SK-N-SH (cell line): ENCODE measurements around the gene NOX5. TPM values are rescaled to one million over a fixed set of nuclear protein-coding genes. Genes with fewer than 3 reads are reported as not detected.

ENCODE experiments used
- CTCF ChIA-PET: fragments of 300-600, 350-600 bp; formaldehyde crosslinking; extraction: SDS; loops from one replicate; lab custom pipeline; 2021; lab: Yijun Ruan, JAX
- POLR2A ChIA-PET: fragments of 350-600 bp; sonication (Branson Sonifier 250); formaldehyde crosslinking; extraction: SDS; loops from one replicate; lab custom pipeline; 2020; ENCODE audit warnings: antibody characterized with exemption, inconsistent platforms; lab: Yijun Ruan, JAX
- DNase-seq: peaks from one replicate; pipeline ENCODE4 v3.0.0; 2012
- H2AFZ ChIP-seq: fragments of 200-600 bp; sonication (generic); 2 replicates; pipeline ENCODE4 v1.8.1; 2016; ENCODE audit warnings: antibody characterized with exemption, mild to moderate bottlenecking, low read depth
- H3F3A ChIP-seq: fragments of 200-600 bp; sonication (generic); replicated peaks from 2 replicates; pipeline ENCODE3; 2016; ENCODE audit warnings: antibody characterized with exemption, mild to moderate bottlenecking; ENCODE audit not compliant: insufficient read depth
- H3K27ac ChIP-seq, 2 experiments: fragments of 200-500 bp in 1 of 2; fragments of 200-600 bp in 1 of 2; sonication (Bioruptor generic) in 1 of 2; sonication (generic), shearing (Covaris generic) in 1 of 2; 2 replicates each; pipeline versions ENCODE4 v1.5.1 to v1.6.1; 2014 to 2016; ENCODE audit warnings: low read depth in 2 of 2, inconsistent platforms in 1 of 2, low read length in 1 of 2, mild to moderate bottlenecking in 1 of 2, mixed read lengths in 1 of 2
- H3K27me3 ChIP-seq: fragments of 200-600 bp; sonication (generic), shearing (Covaris generic); 2 replicates; pipeline ENCODE4 v1.6.1; 2016; ENCODE audit warnings: mixed run types; ENCODE audit not compliant: insufficient read depth
- H3K36me3 ChIP-seq, 2 experiments: fragments of 200-500 bp in 1 of 2; fragments of 200-600 bp in 1 of 2; sonication (Bioruptor generic) in 1 of 2; sonication (generic) in 1 of 2; replicated peaks in 1 of 2; 2 replicates each; pipeline versions ENCODE3 to v1.5.1; 2014 to 2016; ENCODE audit warnings: low read length in 1 of 2, mild to moderate bottlenecking in 1 of 2; ENCODE audit not compliant: insufficient read depth in 2 of 2, control insufficient read depth in 1 of 2
- H3K4me1 ChIP-seq, 2 experiments: fragments of 200-500 bp in 1 of 2; fragments of 200-600 bp in 1 of 2; sonication (Bioruptor generic) in 1 of 2; sonication (generic), shearing (Covaris generic) in 1 of 2; 2 replicates each; pipeline versions ENCODE4 v1.5.1 to v1.6.1; 2014 to 2016; ENCODE audit warnings: low read depth in 1 of 2, low read length in 1 of 2, mixed run types in 1 of 2; ENCODE audit not compliant: insufficient read depth in 2 of 2, control insufficient read depth in 1 of 2
- H3K4me2 ChIP-seq: fragments of 200-600 bp; sonication (generic), shearing (Covaris generic); 2 replicates; pipeline ENCODE4 v1.6.1; 2017; ENCODE audit warnings: mixed run types
- H3K4me3 ChIP-seq, 2 experiments: fragments of 200-500 bp in 1 of 2; fragments of 200-600 bp in 1 of 2; sonication (Bioruptor generic) in 1 of 2; sonication (generic), shearing (Covaris generic) in 1 of 2; 2 replicates each; pipeline versions ENCODE4 v1.5.1 to v1.8.1; 2014 to 2016; ENCODE audit warnings: low read depth in 2 of 2, inconsistent platforms in 1 of 2, low read length in 1 of 2, mild to moderate bottlenecking in 1 of 2, mixed read lengths in 1 of 2, moderate library complexity in 1 of 2
- H3K79me2 ChIP-seq: fragments of 200-600 bp; sonication (generic); 2 replicates; pipeline ENCODE4 v1.8.1; 2017; ENCODE audit warnings: mild to moderate bottlenecking; ENCODE audit not compliant: insufficient read depth
- H3K9ac ChIP-seq: fragments of 200-600 bp; sonication (generic); 2 replicates; pipeline ENCODE4 v1.6.1; 2017; ENCODE audit warnings: mixed run types
- H3K9me2 ChIP-seq: fragments of 200-600 bp; sonication (generic); 2 replicates; pipeline ENCODE4 v1.6.1; 2017; ENCODE audit warnings: mixed run types
- H3K9me3 ChIP-seq: fragments of 200-600 bp; sonication (generic); 2 replicates; pipeline ENCODE4 v1.6.1; 2017; ENCODE audit warnings: mixed run types, mild to moderate bottlenecking, moderate library complexity
- H4K20me1 ChIP-seq: fragments of 200-600 bp; sonication (generic); 2 replicates; pipeline ENCODE4 v1.6.1; 2017; ENCODE audit warnings: mild to moderate bottlenecking, mixed run types; ENCODE audit not compliant: insufficient read depth
- CHD2 ChIP-seq: fragments of 150-350 bp; IDR thresholded peaks from 2 replicates; pipeline ENCODE4 v1.6.1; 2018; ENCODE audit warnings: low read length; ENCODE audit not compliant: partially characterized antibody
- EZH2phosphoT487 ChIP-seq: fragments of 200-600 bp; sonication (generic); IDR thresholded peaks from 2 replicates; pipeline ENCODE4 v1.6.1; 2017; ENCODE audit warnings: low read depth, mixed run types, mild to moderate bottlenecking, antibody characterized with exemption, moderate library complexity, borderline replicate concordance
- GATA2 ChIP-seq: sonication (generic); formaldehyde crosslinking; IDR thresholded peaks from 2 replicates; pipeline ENCODE4 v1.5.0; 2020; ENCODE audit warnings: mild to moderate bottlenecking, missing genetic modification reagents
- JUND ChIP-seq: IDR thresholded peaks from 2 replicates; pipeline ENCODE4 v1.4.0; 2012
- MEF2A ChIP-seq: IDR thresholded peaks from 2 replicates; pipeline ENCODE4 v1.4.0; 2012; ENCODE audit warnings: low read depth, borderline replicate concordance
- NFIC ChIP-seq: IDR thresholded peaks from 2 replicates; pipeline ENCODE4 v1.4.0; 2012; ENCODE audit warnings: borderline replicate concordance
- NRF1 ChIP-seq: IDR thresholded peaks from 2 replicates; pipeline ENCODE4 v1.6.1; 2012; ENCODE audit warnings: low read depth, mild to moderate bottlenecking, low read length
- POLR2AphosphoS5 ChIP-seq: IDR thresholded peaks from 2 replicates; pipeline ENCODE4 v1.6.1; 2012; ENCODE audit warnings: low read depth, low read length
- RCOR1 ChIP-seq: fragments of 150-350 bp; IDR thresholded peaks from 2 replicates; pipeline ENCODE4 v1.6.1; 2017; ENCODE audit warnings: antibody characterized with exemption, low read length
- SMC3 ChIP-seq: IDR thresholded peaks from 2 replicates; pipeline ENCODE4 v1.6.1; 2012; ENCODE audit warnings: low read depth, low read length, improper control_type of control experiment
- TEAD4 ChIP-seq: IDR thresholded peaks from 2 replicates; pipeline ENCODE4 v1.4.0; 2012; ENCODE audit warnings: mild to moderate bottlenecking, borderline replicate concordance; ENCODE audit not compliant: insufficient read depth
- WGBS: methylation state at CpG from one replicate; pipeline ENCODE4 v1.1.6; 2017; ENCODE audit warnings: low lambda C conversion rate; 5-methylcytosine and 5-hydroxymethylcytosine counted together
- polyA plus RNA-seq, 3 experiments: library from polyadenylated mRNA; depleted of rRNA; stranded (reverse); fragments of >200 nt; gene quantifications; 2 replicates each; pipeline ENCODE4 v1.2.3, GENCODE V29; 2012
- TF ChIP-seq, protein P1 (sequence below): fragments of 150-350 bp; IDR thresholded peaks from 2 replicates; pipeline ENCODE4 v1.6.1; 2017; ENCODE audit warnings: antibody characterized with exemption, low read length, low read depth, borderline replicate concordance
- TF ChIP-seq, protein P2 (sequence below): IDR thresholded peaks from 2 replicates; pipeline ENCODE4 v1.6.1; 2012; ENCODE audit warnings: mild to moderate bottlenecking, low read depth, low read length, moderate library complexity

NOX5 gene
- polyA plus RNA-seq, 1 of the 3 experiments (the other 2 are of a cell fraction) = 0.05 TPM

DNA sequence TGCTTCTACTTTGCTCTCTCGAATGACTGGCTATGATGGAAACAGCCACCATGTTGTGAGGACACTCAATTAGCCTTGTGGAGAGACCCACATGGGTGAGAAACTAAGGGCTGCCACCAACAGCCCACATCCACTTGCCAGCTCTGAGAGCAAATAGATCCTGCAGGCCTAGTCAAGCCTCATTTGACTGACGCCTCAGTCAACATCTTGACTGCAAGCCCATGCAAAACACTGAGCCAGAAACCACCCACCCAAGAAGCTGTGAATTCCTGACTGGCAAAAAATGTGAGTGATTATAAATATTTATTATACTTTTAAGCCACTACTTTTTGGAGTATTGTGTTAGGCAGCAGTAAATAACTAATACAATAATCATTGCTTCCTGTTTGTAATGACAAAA is 58.4 kb downstream of the NOX5 start:
- no peak overlapping the region for H2AFZ ChIP-seq
- CTCF ChIA-PET = interaction anchor here (0.9 to 2.3 kb wide), 4 partner anchors 13 to 322 kb away, joined by 3 to 6 read pairs (median 4); no protein-coding TSS in a partner anchor
- no peak for TF ChIP-seq EZH2phosphoT487
- TF ChIP-seq, protein P1, sequence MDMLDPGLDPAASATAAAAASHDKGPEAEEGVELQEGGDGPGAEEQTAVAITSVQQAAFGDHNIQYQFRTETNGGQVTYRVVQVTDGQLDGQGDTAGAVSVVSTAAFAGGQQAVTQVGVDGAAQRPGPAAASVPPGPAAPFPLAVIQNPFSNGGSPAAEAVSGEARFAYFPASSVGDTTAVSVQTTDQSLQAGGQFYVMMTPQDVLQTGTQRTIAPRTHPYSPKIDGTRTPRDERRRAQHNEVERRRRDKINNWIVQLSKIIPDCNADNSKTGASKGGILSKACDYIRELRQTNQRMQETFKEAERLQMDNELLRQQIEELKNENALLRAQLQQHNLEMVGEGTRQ = no peak
- TF ChIP-seq, protein P2, sequence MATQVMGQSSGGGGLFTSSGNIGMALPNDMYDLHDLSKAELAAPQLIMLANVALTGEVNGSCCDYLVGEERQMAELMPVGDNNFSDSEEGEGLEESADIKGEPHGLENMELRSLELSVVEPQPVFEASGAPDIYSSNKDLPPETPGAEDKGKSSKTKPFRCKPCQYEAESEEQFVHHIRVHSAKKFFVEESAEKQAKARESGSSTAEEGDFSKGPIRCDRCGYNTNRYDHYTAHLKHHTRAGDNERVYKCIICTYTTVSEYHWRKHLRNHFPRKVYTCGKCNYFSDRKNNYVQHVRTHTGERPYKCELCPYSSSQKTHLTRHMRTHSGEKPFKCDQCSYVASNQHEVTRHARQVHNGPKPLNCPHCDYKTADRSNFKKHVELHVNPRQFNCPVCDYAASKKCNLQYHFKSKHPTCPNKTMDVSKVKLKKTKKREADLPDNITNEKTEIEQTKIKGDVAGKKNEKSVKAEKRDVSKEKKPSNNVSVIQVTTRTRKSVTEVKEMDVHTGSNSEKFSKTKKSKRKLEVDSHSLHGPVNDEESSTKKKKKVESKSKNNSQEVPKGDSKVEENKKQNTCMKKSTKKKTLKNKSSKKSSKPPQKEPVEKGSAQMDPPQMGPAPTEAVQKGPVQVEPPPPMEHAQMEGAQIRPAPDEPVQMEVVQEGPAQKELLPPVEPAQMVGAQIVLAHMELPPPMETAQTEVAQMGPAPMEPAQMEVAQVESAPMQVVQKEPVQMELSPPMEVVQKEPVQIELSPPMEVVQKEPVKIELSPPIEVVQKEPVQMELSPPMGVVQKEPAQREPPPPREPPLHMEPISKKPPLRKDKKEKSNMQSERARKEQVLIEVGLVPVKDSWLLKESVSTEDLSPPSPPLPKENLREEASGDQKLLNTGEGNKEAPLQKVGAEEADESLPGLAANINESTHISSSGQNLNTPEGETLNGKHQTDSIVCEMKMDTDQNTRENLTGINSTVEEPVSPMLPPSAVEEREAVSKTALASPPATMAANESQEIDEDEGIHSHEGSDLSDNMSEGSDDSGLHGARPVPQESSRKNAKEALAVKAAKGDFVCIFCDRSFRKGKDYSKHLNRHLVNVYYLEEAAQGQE = no peak
- no peak for TF ChIP-seq SMC3
- TF ChIP-seq CHD2 = no peak
- no peak for TF ChIP-seq JUND
- TF ChIP-seq MEF2A = no peak
- TF ChIP-seq NRF1 = no peak
- no peak for TF ChIP-seq RCOR1
- no peak for TF ChIP-seq POLR2AphosphoS5
- no peak for TF ChIP-seq GATA2
- no peak for TF ChIP-seq NFIC
- TF ChIP-seq TEAD4 = no peak
- 95% methylated on average over 2 of the region's 2 CpGs for WGBS
- no peak for DNase-seq
- no peaks in the 10 kb centered on the region for H3K9me2 ChIP-seq
- H3K4me1 ChIP-seq = peaks cover 0 to 19% of the 10 kb centered on the region in 2 experiments; a peak in 3 of 4 replicates
- H4K20me1 ChIP-seq = no peaks in the 10 kb centered on the region
- no peak overlapping the region for H3K9ac ChIP-seq
- H3K27ac ChIP-seq = no peak overlapping the region
- no peaks in the 10 kb centered on the region for H3K27me3 ChIP-seq
- H3K36me3 ChIP-seq = no peaks in the 10 kb centered on the region
- no peak overlapping the region for H3K4me3 ChIP-seq
- H3K79me2 ChIP-seq = no peaks in the 10 kb centered on the region
- H3F3A ChIP-seq = no peaks in the 10 kb centered on the region
- no peaks in the 10 kb centered on the region for H3K9me3 ChIP-seq
- H3K4me2 ChIP-seq = no peak overlapping the region
- POLR2A ChIA-PET = no interaction called here
